ENCODE results near the gene AOC1.

AOC1 gene

GRCh38 chr7:150855046-150855445 lies 2.7 kb downstream of the AOC1 start:
- H3K4me3 ChIP-seq (ENCODE audit: low read depth, low read length), result no peak overlapping the region
- TF ChIP-seq CTCF (IDR thresholded peaks at IDR 0.05; ENCODE audit: low read depth, low read length), result no peak

GRCh38 chr7:150855476-150856302 lies 3.4 kb downstream of the AOC1 start:
- no peak for TF ChIP-seq CTCF (IDR thresholded peaks at IDR 0.05; ENCODE audit: low read depth, low read length)
- H3K4me3 ChIP-seq (ENCODE audit: low read depth, low read length), result no peak overlapping the region

GRCh38 chr7:150856303-150857275 lies 4.3 kb downstream of the AOC1 start:
- H3K4me3 ChIP-seq (ENCODE audit: low read depth, low read length), result no peak overlapping the region
- no peak for TF ChIP-seq CTCF (IDR thresholded peaks at IDR 0.05; ENCODE audit: low read depth, low read length)

GRCh38 chr7:150857276-150858055 lies 5.1 kb downstream of the AOC1 start:
- no peak overlapping the region for H3K4me3 ChIP-seq (ENCODE audit: low read depth, low read length)
- TF ChIP-seq CTCF (IDR thresholded peaks at IDR 0.05; ENCODE audit: low read depth, low read length), result no peak

GRCh38 chr7:150858236-150859197 lies 6.2 kb downstream of the AOC1 start:
- H3K4me3 ChIP-seq (ENCODE audit: low read depth, low read length), result no peak overlapping the region
- no peak for TF ChIP-seq CTCF (IDR thresholded peaks at IDR 0.05; ENCODE audit: low read depth, low read length)

- H3K4me3 ChIP-seq (ENCODE audit: low read depth, low read length), result no peak overlapping the region
- TF ChIP-seq CTCF (IDR thresholded peaks at IDR 0.05; ENCODE audit: low read depth, low read length), result no peak
Measured at GRCh38 chr7:150860291-150860977, 8.1 kb downstream of the AOC1 start.

All from WI38 (cell line).